Mucosa of rectum (tissue), 2 donors: ENCODE measurements around the gene TUBGCP2.
A peak's percentile ranks its signal among the peaks of the same experiment; 100 is the strongest.

ENCODE experiments used
- H3K27ac ChIP-seq, 2 donors: one replicate each; pipeline ENCODE4 v1.7.0; 2013; ENCODE audit warnings: inconsistent platforms in 2 of 2, low read depth in 2 of 2, low read length in 2 of 2
- H3K27me3 ChIP-seq, 2 donors: one replicate each; pipeline ENCODE4 v1.7.0; 2013; ENCODE audit warnings: low read length in 2 of 2; ENCODE audit not compliant: control insufficient read depth in 2 of 2, insufficient read depth in 2 of 2
- H3K36me3 ChIP-seq, 2 donors: one replicate each; pipeline ENCODE4 v1.7.0; 2013; ENCODE audit warnings: low read length in 2 of 2; ENCODE audit not compliant: control insufficient read depth in 2 of 2, insufficient read depth in 2 of 2
- H3K4me1 ChIP-seq, 2 donors: one replicate each; pipeline ENCODE4 v1.7.0; 2013; ENCODE audit warnings: low read length in 2 of 2, mild to moderate bottlenecking in 1 of 2; ENCODE audit not compliant: control insufficient read depth in 2 of 2, insufficient read depth in 2 of 2
- H3K4me3 ChIP-seq, 2 donors: one replicate each; pipeline ENCODE4 v1.7.0; 2013; ENCODE audit warnings: low read length in 2 of 2
- H3K9ac ChIP-seq, 2 donors: one replicate each; pipeline ENCODE4 v1.7.0; 2013; ENCODE audit warnings: low read length in 2 of 2, low read depth in 1 of 2, mild to moderate bottlenecking in 1 of 2
- H3K9me3 ChIP-seq, 2 donors: one replicate each; pipeline ENCODE4 v1.7.0; 2013; ENCODE audit warnings: low read length in 2 of 2; ENCODE audit not compliant: control insufficient read depth in 2 of 2
- donor health status: healthy.
- donor health status: Normal muscosa, but diverticular disease.

TUBGCP2 gene

GRCh38 chr10:133312769-133313145, 4.1 kb upstream of the TUBGCP2 start:
- no peak overlapping the region for H3K9ac ChIP-seq
- H3K27me3 ChIP-seq = no peaks in the 10 kb centered on the region
- H3K9me3 ChIP-seq = no peaks in the 10 kb centered on the region
- no peak overlapping the region for H3K27ac ChIP-seq
- H3K4me1 ChIP-seq = peaks cover 9 to 16% of the 10 kb centered on the region in 2 donors
- H3K36me3 ChIP-seq = peaks cover 13 to 16% of the 10 kb centered on the region in 2 donors
- no peak overlapping the region for H3K4me3 ChIP-seq

- H3K4me1 ChIP-seq = peaks cover 14 to 21% of the 10 kb centered on the region in 2 donors
- no peaks in the 10 kb centered on the region for H3K9me3 ChIP-seq
- no peaks in the 10 kb centered on the region for H3K27me3 ChIP-seq
- no peak overlapping the region for H3K27ac ChIP-seq
- peaks cover 13 to 16% of the 10 kb centered on the region in 2 donors for H3K36me3 ChIP-seq
- no peak overlapping the region for H3K4me3 ChIP-seq
- H3K9ac ChIP-seq = no peak overlapping the region
Observed at GRCh38 chr10:133312016-133312768, 3.5 kb upstream of the TUBGCP2 start.

- Histone ChIP-seq H3K9me3 (no peaks in the 10 kb centered on the region), H3K36me3 (peaks cover 13 to 16% of the 10 kb centered on the region in 2 donors), H3K9ac (no peak overlapping the region), H3K27me3 (no peaks in the 10 kb centered on the region), H3K4me1 (peaks cover 20 to 26% of the 10 kb centered on the region in 2 donors), H3K27ac (no peak overlapping the region), H3K4me3 (no peak overlapping the region)
Observed at GRCh38 chr10:133311570-133311969, 2.9 kb upstream of the TUBGCP2 start.

- Histone ChIP-seq H3K36me3 (peaks cover 13 to 16% of the 10 kb centered on the region in 2 donors), H3K27me3 (no peaks in the 10 kb centered on the region)
Observed at GRCh38 chr10:133310789-133311188, 2.1 kb upstream of the TUBGCP2 start.

GRCh38 chr10:133310399-133310755, 1.7 kb upstream of the TUBGCP2 start:
- Histone ChIP-seq H3K4me1 (peaks cover 20 to 26% of the 10 kb centered on the region in 2 donors), H3K27ac (no peak overlapping the region), H3K27me3 (no peaks in the 10 kb centered on the region), H3K36me3 (peaks cover 14 to 16% of the 10 kb centered on the region in 2 donors), H3K4me3 (peak overlapping the region in 1 of 2 donors; percentile 53), H3K9ac (no peak overlapping the region), H3K9me3 (no peaks in the 10 kb centered on the region)

More at GRCh38 chr10:133310789-133311188, 2.1 kb upstream of the TUBGCP2 start:
- H3K9ac ChIP-seq = no peak overlapping the region
- peaks cover 20 to 26% of the 10 kb centered on the region in 2 donors for H3K4me1 ChIP-seq
- H3K9me3 ChIP-seq = no peaks in the 10 kb centered on the region
- H3K27ac ChIP-seq = no peak overlapping the region
- no peak overlapping the region for H3K4me3 ChIP-seq

- H3K4me3 ChIP-seq = peak overlapping the region; percentile 53 to 88
Observed at GRCh38 chr10:133309720-133310398, 1.2 kb upstream of the TUBGCP2 start.

GRCh38 chr10:133309100-133309719, 538 bp upstream of the TUBGCP2 start:
- no peaks in the 10 kb centered on the region for H3K27me3 ChIP-seq
- H3K4me1 ChIP-seq = peaks cover 20 to 27% of the 10 kb centered on the region in 2 donors
- H3K27ac ChIP-seq = peak overlapping the region; percentile 96 to 97
- no peaks in the 10 kb centered on the region for H3K9me3 ChIP-seq
- peaks cover 14 to 16% of the 10 kb centered on the region in 2 donors for H3K36me3 ChIP-seq
- H3K9ac ChIP-seq = peak overlapping the region; percentile 86 to 90
- H3K4me3 ChIP-seq = peak overlapping the region; percentile 83 to 88

More at GRCh38 chr10:133309720-133310398, 1.2 kb upstream of the TUBGCP2 start:
- H3K27me3 ChIP-seq = no peaks in the 10 kb centered on the region
- H3K27ac ChIP-seq = peak overlapping the region; percentile 87 to 96
- H3K36me3 ChIP-seq = peaks cover 14 to 16% of the 10 kb centered on the region in 2 donors
- peak overlapping the region; percentile 41 to 54 for H3K9ac ChIP-seq
- H3K9me3 ChIP-seq = no peaks in the 10 kb centered on the region
- H3K4me1 ChIP-seq = peaks cover 20 to 27% of the 10 kb centered on the region in 2 donors

- H3K9ac ChIP-seq = peak overlapping the region; percentile 86 to 90
- H3K27ac ChIP-seq = peak overlapping the region; percentile 96 to 97
- H3K36me3 ChIP-seq = peaks cover 14% of the 10 kb centered on the region in 2 donors
- no peaks in the 10 kb centered on the region for H3K27me3 ChIP-seq
- no peaks in the 10 kb centered on the region for H3K9me3 ChIP-seq
- H3K4me1 ChIP-seq = peaks cover 20 to 27% of the 10 kb centered on the region in 2 donors
- H3K4me3 ChIP-seq = peak overlapping the region; percentile 83 to 88
Observed at GRCh38 chr10:133307776-133308420, 774 bp downstream of the TUBGCP2 start.

- peaks cover 20 to 27% of the 10 kb centered on the region in 2 donors for H3K4me1 ChIP-seq
- no peaks in the 10 kb centered on the region for H3K27me3 ChIP-seq
- no peaks in the 10 kb centered on the region for H3K9me3 ChIP-seq
- no peak overlapping the region for H3K27ac ChIP-seq
- peaks cover 12 to 19% of the 10 kb centered on the region in 2 donors for H3K36me3 ChIP-seq
- no peak overlapping the region for H3K9ac ChIP-seq
- H3K4me3 ChIP-seq = peak overlapping the region in 1 of 2 donors; percentile 83
Observed at GRCh38 chr10:133306941-133307379, 1.7 kb downstream of the TUBGCP2 start.
